Cerebellar nuclear complex (tissue), 1 donor: ENCODE measurements around the gene ATP9B.
A peak's percentile ranks its signal among the peaks of the same experiment; 100 is the strongest.
"Not testable (repeated sequence)": the region's sequence is repeated elsewhere in the genome, so short reads cannot be mapped to it uniquely, and the experiment has no call there.

ENCODE experiments used
- DNase-seq, 2 experiments: peaks; one replicate each; lab custom pipeline; 2025; lab: John Stamatoyannopoulos, UW

ATP9B gene

GRCh38 chr18:79241755-79242154 is 172.6 kb downstream of the ATP9B start:
- no peak for DNase-seq

- DNase-seq, result no peak
Measured at GRCh38 chr18:79242246-79242645, 173.1 kb downstream of the ATP9B start.

GRCh38 chr18:79245517-79246001 is 176.4 kb downstream of the ATP9B start:
- no peak for DNase-seq

GRCh38 chr18:79246309-79247108 is 177.3 kb downstream of the ATP9B start:
- peak in 1 of 2 experiments; percentile 43 for DNase-seq

GRCh38 chr18:79248495-79249060 is 179.4 kb downstream of the ATP9B start:
- DNase-seq, result no peak

- DNase-seq, result no peak
Measured at GRCh38 chr18:79250301-79250981, 181.2 kb downstream of the ATP9B start.

- DNase-seq, result no peak
Measured at GRCh38 chr18:79251021-79251420, 181.8 kb downstream of the ATP9B start.

- DNase-seq, result no peak
Measured at GRCh38 chr18:79252904-79253633, 183.9 kb downstream of the ATP9B start.

- no peak for DNase-seq
Measured at GRCh38 chr18:79257480-79257879, 188.3 kb downstream of the ATP9B start.

GRCh38 chr18:79258447-79258846 is 189.3 kb downstream of the ATP9B start:
- no peak for DNase-seq

- no peak for DNase-seq
Measured at GRCh38 chr18:79259218-79259617, 190.0 kb downstream of the ATP9B start.

- no peak for DNase-seq
Measured at GRCh38 chr18:79260023-79260422, 190.8 kb downstream of the ATP9B start.

- DNase-seq, result no peak
Measured at GRCh38 chr18:79260510-79260909, 191.3 kb downstream of the ATP9B start.

- DNase-seq, result not testable (repeated sequence)
Measured at GRCh38 chr18:79265068-79265467, 195.9 kb downstream of the ATP9B start.

- DNase-seq, result not testable (repeated sequence)
Measured at GRCh38 chr18:79271812-79272211, 202.6 kb downstream of the ATP9B start.

GRCh38 chr18:79272916-79273315 is 203.7 kb downstream of the ATP9B start:
- no peak for DNase-seq

GRCh38 chr18:79274823-79275222 is 205.6 kb downstream of the ATP9B start:
- no peak for DNase-seq

- DNase-seq, result no peak
Measured at GRCh38 chr18:79275461-79275860, 206.3 kb downstream of the ATP9B start.

GRCh38 chr18:79275992-79276391 is 206.8 kb downstream of the ATP9B start:
- DNase-seq, result no peak

GRCh38 chr18:79278896-79279295 is 209.7 kb downstream of the ATP9B start:
- no peak for DNase-seq

GRCh38 chr18:79283131-79283810 is 214.1 kb downstream of the ATP9B start:
- DNase-seq, result no peak

- DNase-seq, result no peak
Measured at GRCh38 chr18:79283929-79284328, 214.7 kb downstream of the ATP9B start.
